ENCODE results near the gene GMPR.

Gene GMPR

DNA sequence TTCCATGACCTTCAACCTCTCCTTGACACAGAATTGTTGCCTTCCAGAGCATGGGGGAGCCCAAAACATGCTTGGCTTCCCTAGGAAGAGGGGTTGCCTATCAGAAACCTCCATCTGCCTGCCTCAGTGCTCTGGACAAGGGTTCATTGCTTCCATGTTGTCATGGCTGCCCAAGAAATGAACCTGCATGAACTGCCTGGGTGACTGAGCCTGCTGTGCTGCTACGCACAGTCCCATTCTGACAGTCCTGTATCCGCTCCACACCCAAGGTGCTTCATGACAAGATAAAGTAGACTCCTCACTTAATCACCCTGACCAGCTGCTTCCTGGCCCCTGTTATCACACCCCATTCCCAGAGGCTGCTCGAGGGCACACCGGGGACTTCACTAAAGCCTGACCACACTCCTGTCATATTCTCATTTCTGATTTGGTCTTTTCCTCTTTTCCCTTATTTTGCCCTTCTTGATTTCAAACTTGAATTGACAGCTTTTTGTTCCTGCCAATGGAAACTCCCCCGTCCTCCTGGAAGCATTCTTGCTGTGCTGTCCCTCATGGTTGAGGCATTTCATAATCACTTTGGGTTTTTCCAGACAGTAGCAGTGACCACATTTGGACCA lies 31.9 kb downstream of the GMPR start:
- in situ Hi-C loops (cut with MboI; ENCODE audit: low sequenced_read_pairs) = no loop called here

DNA sequence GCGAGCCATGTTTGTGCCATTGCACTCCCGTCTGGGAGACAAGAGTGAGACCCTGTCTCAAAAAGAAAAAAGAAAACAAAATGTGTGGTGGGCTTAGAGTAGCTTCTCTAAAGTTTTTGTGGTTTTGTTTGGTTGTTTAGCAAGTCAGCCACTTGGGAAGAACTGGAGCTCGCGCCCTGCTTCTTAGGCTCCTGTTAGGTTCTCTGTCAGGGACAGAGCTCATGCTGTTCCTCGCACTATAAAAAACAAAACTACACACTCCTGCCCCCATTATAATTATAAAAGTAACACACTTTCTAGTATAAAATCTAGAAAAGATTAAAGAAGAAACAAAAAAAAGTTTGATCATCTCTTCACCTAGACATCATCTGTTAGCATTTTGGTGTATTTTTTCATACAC lies 33.0 kb downstream of the GMPR start:
- in situ Hi-C loops (cut with MboI; ENCODE audit: low sequenced_read_pairs) = no loop called here

DNA sequence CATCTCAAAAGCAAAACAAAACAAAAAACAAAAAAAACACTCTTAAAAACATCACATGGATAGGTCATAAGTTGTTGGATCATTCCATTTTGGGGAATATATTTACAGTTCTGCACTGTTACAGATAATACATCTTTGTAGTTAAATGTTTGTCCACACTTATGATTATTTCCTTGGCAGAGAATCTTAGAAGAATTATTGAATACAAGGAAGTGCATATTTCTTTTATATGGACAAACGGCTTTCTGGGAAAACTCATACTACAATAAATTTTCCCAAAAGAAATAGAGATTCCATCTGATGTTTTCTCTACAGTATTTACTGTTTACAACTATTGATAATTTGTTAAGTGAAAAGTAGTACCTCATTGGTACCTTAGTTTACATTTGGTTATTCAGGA lies 33.8 kb downstream of the GMPR start:
- in situ Hi-C loops (cut with MboI; ENCODE audit: low sequenced_read_pairs) = no loop called here

DNA sequence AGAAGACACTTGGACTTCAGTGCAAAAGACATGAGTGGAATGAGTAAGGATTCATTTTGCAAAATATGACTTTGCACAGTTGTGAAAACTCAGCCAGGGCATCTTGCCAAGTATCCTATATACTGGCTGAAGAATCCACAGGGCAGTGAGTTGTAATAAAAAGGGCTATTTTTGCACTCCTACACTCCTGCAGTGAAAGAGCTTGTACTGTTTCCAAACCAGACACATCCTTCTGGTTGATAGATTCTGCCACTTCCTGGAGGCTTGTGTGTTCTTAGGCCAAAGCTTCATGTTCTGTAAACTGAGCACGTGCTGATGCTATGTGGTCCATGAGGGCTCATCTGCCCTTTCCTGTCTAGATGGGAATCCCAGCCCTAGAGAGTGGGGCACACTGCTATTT lies 34.9 kb downstream of the GMPR start:
- in situ Hi-C loops (cut with MboI; ENCODE audit: low sequenced_read_pairs) = no loop called here

DNA sequence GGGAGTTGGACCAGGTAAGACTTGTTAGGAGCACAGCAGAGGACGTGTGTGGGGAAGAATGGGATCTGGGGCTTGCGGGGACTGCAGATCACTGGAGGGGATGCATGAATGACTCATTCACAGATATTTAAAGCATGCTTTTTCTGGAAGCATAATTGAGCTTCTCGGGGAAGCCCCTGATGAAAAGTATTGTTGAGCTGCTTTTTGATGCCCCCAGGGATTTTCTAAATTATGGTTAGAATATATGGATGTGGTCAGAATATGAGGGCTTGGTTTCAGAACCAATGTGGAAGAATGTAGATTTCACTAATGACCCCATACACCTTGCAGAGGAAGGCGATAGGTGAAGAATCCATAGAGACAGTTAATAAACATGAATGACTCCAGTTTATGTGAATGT lies 36.1 kb downstream of the GMPR start:
- in situ Hi-C loops (cut with MboI; ENCODE audit: low sequenced_read_pairs) = no loop called here

DNA sequence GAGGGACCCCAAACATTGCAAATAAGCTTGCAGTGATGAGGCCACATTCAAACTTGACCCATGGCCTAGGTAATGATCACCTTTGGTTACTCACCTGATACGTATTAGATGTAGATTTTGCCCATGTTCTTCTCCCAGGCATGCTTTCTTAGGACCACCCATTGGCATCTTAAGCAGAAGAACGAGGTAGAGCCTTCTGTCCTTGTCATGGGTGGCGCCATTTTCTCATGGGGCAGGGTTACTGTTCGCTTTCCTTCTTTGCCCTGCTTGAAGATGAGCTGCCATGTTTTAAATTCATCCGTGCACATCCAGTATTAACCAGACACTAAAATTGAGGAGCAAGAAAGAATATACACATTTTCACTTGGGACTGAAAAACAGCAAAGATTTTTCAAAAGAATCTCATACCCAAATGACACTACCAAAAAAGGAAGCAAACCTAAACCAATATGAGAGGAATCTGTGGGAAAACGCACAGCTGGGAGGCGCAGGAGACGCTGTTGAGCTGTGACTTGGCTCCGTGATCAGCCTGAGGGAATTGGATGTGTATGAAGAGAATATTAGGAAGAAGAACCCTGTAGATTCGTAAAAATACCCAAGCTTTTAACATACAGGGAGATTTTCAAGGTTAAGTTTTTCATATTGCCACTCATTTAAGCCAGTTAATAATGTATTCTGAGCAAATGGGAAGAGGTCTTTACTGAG lies 36.6 kb downstream of the GMPR start:
- in situ Hi-C loops (cut with MboI; ENCODE audit: low sequenced_read_pairs) = no loop called here

DNA sequence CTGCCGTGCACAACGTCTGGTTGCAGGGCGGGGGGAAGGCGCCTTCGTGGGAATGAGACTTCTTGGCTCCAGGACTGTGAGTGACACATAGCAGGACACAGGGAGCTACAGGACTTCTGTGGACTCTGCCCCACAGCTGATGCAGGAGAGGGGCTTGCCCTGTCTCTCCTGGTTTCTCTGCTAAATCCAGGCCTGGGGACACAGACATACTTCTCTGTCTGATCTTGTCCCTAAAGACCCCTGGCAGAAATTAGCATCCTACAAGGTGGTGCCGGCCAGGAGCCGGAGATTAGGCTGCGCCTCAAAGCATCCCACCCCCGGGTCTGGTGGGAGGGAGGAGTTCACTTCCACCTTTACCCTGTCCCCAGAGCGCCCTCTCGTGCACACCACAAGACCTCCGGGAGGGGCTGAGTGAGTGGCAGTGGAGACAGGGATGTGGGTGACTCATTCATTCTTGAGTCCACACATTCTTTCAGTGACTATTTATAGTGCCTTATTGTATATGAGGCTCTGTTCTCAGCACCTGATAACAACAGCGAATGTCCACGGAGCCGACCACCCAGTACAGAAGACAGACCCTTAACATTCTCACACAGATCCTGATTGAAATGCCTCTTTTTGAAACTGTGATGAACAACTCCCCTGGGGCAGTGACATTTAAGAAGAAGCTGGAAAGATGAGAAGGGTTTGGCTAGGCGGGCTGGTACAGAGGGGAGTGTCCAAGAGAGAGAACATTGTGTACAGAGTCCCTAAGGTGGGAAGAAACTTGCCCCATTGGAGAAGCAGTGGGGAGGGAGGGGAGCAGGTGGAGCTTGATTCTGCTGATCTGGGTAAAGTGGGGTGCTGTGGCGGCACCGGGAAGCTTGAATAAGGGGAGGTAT lies 39.0 kb downstream of the GMPR start:
- in situ Hi-C loops (cut with MboI; ENCODE audit: low sequenced_read_pairs) = no loop called here

GRCh38 chr6:16278048-16278724 lies 39.8 kb downstream of the GMPR start:
- in situ Hi-C loops (cut with MboI; ENCODE audit: low sequenced_read_pairs) = no loop called here

DNA sequence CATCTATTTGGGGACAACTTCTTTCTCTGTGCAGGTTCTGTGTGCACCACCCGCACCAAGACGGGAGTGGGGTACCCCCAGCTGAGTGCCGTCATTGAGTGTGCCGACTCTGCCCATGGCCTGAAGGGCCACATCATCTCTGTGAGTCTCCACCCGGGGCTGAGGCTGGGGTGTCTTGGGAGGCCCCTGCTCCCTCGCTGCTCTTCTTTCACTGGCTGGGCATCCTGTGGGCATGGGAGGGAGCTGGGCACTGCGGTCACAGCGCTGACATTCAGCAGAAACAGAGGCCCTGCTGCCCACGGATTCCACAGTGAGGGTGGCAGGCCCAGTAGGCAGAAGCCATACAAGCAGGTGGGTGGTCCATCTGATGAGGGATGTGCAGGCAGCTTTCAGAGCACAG lies 40.4 kb downstream of the GMPR start:
- in situ Hi-C loops (cut with MboI; ENCODE audit: low sequenced_read_pairs) = no loop called here

- in situ Hi-C loops (cut with MboI; ENCODE audit: low sequenced_read_pairs) = no loop called here
Observed at GRCh38 chr6:16279243-16279642, 40.9 kb downstream of the GMPR start.

DNA sequence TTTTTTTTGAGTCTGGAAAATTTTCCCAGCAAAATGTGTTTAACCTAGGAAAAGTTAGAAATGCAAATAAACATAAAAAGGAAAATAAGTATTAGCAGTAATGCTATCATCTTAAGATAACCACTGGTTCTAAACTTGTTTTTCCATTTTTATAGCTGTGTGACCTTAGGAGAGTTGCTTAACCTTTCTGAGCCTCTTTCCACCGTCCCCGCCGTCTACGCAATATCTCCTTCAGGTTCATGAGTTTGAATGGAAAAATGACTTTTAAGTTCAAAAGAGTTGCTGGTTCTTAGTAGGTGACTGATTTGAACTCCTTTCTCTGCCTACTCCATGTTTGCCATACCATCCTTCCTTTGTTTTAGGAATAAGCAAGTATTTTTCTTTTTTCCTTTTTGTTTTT lies 44.0 kb downstream of the GMPR start:
- in situ Hi-C loops (cut with MboI; ENCODE audit: low sequenced_read_pairs) = no loop called here

GRCh38 chr6:16284472-16284871 lies 46.1 kb downstream of the GMPR start:
- in situ Hi-C loops (cut with MboI; ENCODE audit: low sequenced_read_pairs) = no loop called here

DNA sequence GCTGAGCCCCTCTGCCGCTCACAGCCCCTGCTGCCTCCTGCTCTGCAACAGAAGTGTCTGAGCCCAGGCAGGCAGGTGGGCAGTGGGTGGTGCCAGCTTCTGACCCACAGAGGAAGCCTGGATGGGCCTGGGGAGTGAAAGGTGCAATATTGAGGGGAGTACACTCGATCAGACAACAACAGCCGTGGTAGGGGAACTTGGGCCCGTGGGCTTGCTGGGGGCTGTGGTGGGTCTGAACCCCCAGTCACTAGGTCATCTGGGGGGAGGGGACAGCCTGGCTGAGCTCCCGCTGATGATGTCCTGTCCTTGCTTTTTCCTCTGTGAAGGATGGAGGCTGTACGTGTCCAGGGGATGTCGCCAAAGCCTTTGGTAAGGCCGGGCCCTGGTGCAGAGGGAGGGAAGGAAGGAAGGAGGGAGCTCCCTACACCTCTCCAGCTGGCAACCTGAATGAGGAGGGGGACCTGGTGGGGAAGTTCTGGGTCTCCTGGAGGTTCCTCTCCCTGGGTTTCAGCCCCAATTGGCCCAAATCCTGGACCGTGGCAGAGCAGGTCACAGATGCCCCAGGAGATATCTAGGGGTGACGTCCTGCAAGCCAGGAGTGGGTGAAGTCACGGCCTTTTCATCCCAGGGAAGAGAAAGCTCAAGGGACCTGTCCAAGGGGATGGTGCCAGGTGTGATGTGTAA lies 47.2 kb downstream of the GMPR start:
- in situ Hi-C loops (cut with MboI; ENCODE audit: low sequenced_read_pairs) = no loop called here

GRCh38 chr6:16286151-16286522 lies 47.8 kb downstream of the GMPR start:
- in situ Hi-C loops (cut with MboI; ENCODE audit: low sequenced_read_pairs) = no loop called here

DNA sequence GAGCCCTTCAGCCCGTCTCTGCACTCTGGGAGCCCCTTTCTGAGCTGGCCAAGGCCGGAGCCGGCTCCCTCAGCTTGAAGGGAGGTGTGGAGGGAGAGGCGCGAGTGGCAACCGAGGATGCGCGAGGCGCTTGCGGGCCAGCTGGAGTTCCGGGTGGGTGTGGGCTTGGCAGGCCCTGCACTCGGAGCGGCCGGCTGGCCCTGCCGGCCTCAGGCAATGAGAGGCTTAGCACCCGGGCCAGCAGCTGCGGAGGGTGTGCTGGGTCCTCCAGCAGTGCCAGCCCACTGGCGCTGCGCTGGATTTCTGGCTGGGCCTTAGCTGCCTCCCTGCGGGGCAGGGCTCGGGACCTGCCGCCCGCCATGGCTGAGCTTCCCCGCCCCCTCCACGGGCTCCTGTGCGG lies 49.8 kb downstream of the GMPR start:
- in situ Hi-C loops (cut with MboI; ENCODE audit: low sequenced_read_pairs) = no loop called here

DNA sequence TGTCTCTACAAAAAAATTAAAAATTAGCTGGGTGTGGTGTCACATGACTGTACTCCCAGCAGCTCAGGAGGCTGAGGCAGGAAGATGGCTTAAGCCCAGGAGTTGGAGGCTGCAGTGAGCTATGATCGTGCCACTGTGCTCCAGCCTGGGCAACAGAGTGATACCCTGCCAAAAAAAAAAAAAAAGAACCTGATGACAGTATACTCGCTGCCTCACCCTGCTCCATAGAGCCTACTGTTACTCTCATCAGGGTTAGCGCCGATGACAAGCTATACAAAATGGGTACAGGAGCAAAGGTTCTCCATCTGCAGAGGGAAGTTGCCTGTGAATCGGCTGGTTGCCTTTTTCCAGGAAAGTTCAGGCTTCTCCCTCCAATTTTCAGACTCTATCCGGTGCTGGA lies 53.4 kb downstream of the GMPR start:
- in situ Hi-C loops (cut with MboI; ENCODE audit: low sequenced_read_pairs) = no loop called here

DNA sequence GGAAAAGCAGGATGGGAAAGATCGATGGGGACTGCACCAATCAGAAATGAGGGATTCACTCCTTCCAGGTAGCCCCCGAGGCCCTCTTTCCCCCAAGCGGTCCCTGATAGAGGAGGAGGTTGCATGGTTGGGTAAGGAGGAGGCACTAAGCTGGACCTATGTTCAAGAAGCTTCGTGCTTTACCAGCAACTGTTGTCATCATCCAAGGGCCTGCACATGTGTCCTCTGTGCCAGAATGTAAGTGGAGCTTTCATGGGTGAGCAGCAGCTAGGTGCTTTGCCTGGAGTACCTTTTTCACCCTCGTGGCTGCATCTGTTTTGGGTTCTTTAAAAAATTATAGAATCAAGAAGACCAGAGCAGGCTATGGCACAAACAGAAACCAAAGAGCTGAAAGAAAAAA lies 54.0 kb downstream of the GMPR start:
- in situ Hi-C loops (cut with MboI; ENCODE audit: low sequenced_read_pairs) = no loop called here

GRCh38 chr6:16292942-16293341 lies 54.6 kb downstream of the GMPR start:
- in situ Hi-C loops (cut with MboI; ENCODE audit: low sequenced_read_pairs) = no loop called here

DNA sequence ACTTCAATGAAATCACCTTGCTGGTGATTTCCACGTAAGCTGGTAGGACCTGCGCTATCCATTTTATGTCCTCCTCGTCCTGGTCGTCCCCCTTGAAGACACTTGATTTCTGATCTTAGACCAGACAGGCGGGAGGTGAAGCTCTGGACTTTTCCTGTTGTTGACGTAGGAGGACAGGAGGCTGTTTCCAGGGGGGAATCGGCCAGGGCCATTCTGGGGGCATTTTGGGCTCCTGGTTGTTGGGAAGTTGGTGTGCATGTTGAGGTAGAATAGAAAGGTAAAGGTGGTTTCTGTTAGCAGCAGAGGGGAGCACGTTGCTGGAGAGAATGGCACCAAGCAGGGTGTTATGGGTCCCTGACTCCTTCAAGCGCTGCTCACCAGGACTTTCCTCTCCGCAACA lies 56.0 kb downstream of the GMPR start:
- in situ Hi-C loops (cut with MboI; ENCODE audit: low sequenced_read_pairs) = no loop called here

DNA sequence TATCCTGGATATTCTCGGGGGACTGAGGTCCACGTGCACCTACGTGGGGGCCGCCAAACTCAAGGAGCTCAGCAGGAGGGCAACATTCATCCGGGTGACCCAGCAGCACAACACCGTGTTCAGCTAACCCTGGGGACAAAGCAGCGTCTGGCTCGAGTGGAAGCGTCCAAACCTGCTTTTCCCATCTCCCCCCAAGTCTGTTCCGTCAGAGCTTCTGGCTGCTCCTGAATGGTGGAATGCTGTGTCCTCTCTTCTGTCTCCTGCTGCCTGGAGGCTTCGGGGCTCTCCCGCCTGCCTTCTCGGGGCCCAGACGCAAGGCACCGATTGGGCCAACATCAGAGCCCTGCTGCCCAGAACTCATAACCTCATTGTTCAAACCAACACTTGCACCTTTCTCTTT lies 56.7 kb downstream of the GMPR start:
- in situ Hi-C loops (cut with MboI; ENCODE audit: low sequenced_read_pairs) = no loop called here

GRCh38 chr6:16295471-16295870 lies 57.1 kb downstream of the GMPR start:
- in situ Hi-C loops (cut with MboI; ENCODE audit: low sequenced_read_pairs) = no loop called here
